HG02870 (cell line): ENCODE results near the gene PDIK1L.
"Not testable (repeated sequence)": the region's sequence is repeated elsewhere in the genome, so short reads cannot be mapped to it uniquely, and the experiment has no call there.

Source experiments
- ATAC-seq: cut with Tn5 transposase; IDR thresholded peaks from one replicate; pipeline ENCODE4 v1.9.1; 2021; ENCODE audit warnings: mild to moderate bottlenecking, moderate library complexity; ENCODE audit not compliant: unreplicated experiment

The PDIK1L gene

GRCh38 chr1:26089125-26089524 is 22.5 kb upstream of the PDIK1L start:
- no peak for ATAC-seq

- ATAC-seq = no peak
Observed at GRCh38 chr1:26090893-26091292, 20.7 kb upstream of the PDIK1L start.

- no peak for ATAC-seq
Observed at GRCh38 chr1:26092422-26092821, 19.2 kb upstream of the PDIK1L start.

DNA sequence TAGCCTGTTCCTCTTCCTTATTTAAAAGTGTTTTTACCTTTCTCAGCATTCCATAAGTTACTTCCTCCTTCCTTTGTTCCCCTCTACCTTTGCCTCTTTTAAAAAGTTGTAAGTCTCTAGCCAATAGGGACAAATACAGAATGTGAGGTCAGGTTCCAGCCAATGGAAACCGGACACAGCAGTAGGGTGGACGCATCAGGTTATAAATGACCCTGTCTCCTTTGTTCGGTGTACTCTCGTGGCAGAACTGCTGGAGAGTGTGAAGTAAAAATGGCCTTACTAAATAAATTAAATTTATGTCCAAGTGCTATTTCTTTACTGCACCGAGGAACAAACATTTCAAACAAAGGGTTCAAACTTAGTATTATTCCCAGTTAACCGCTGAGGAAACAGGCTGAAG is 18.1 kb upstream of the PDIK1L start:
- not testable (repeated sequence) for ATAC-seq

DNA sequence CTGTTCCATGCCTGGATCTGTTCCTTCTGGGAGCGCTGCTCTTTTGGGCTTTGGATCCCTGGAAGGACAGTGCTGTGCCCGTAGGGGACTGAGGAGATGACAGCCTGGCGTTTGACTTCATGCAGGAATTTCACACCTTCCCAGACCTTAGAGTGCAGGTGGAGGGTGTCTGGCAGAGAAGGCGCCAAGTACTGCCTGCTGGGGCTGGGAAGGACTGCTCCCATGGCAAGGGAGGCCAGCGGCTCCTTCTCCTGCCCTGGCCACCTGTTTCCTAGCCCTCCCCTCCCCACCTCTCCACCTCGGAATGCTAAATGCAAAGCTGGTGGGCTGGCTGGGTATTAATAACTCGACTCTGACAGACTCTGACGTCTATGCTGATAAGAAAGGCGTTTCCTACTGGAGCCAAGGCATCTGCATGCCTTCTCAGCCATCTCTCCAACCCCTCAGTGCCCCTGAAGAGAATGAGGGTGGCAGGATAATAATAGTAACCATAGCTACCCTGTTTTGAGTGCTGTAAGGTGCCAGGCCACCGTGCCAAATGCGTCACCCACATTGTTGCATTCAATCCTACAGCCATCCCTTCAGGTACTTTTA is 17.5 kb upstream of the PDIK1L start:
- no peak for ATAC-seq

DNA sequence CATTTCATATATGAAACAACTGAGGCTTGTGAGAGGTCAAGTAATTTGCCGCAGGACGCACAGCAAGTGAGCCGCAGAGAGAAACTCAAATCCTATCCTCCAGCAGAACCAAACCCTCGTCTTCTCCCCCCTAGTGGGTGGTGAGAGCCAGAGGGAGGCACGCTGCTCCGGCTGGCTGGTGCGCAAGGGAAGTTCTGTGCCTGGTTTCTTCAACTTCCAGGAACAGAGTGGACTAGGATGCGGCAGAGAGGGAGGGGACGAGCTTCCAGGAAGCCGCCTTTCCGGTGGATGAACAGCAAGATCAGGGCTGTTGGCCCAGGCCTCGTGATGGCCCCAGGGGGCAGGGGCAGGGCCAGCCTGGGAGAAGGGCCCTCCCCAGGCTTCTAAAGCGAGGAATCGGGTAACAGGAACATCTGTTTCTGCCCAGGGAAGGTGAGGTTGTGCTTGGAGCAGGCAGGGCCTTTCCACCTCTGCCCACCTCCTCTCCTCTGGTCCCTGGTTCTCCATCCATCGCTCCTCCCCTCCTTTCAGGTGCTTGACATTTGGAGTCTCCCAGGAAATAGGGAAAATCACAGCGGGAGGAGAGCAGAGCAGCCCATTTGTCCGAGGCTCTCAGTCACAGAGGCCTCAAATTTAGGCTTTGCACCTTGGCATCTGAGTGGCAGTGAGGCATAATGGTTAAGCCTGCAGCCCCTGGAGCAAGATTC is 16.8 kb upstream of the PDIK1L start:
- ATAC-seq = no peak

DNA sequence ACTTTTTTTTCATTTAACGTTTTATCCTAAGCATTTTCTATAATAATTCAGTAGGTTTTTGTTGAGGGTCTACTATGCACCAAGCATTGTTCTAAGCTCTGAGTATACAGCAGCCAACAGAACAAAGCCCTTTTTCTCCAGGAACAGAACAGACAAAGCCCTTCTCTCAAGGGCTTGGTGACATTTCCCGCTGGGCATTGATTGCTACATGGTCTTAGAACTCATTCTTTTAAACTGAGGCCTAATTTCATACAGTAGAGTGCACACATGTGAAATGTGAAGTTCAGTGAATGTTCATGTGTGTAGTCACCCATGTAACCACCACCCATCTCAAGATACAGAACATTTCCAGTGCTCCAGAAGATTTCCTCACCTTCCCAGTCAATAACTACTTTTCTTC is 15.2 kb upstream of the PDIK1L start:
- no peak for ATAC-seq

- ATAC-seq = no peak
Observed at GRCh38 chr1:26097696-26098095, 13.9 kb upstream of the PDIK1L start.

- ATAC-seq = no peak
Observed at GRCh38 chr1:26098602-26099001, 13.0 kb upstream of the PDIK1L start.

DNA sequence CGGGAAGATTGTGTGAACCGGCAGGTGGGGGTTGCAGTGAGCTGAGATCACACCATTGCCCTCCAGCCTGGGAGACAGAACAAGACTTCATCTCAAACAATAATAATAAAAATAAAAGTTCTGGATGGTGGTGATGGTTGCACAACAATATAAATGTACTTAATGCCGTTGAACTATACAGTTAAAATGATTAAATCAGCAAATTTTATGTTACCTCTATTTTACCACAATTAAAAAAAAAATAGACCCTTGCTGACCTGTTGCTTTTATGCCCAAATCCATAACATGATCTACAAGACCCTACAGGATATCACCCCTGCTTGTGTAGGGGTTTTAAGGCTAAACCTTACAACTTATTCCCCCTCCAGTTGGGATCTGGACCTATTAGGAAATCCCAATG is 11.8 kb upstream of the PDIK1L start:
- no peak for ATAC-seq

GRCh38 chr1:26100204-26100603 is 11.4 kb upstream of the PDIK1L start:
- ATAC-seq = not testable (repeated sequence)

DNA sequence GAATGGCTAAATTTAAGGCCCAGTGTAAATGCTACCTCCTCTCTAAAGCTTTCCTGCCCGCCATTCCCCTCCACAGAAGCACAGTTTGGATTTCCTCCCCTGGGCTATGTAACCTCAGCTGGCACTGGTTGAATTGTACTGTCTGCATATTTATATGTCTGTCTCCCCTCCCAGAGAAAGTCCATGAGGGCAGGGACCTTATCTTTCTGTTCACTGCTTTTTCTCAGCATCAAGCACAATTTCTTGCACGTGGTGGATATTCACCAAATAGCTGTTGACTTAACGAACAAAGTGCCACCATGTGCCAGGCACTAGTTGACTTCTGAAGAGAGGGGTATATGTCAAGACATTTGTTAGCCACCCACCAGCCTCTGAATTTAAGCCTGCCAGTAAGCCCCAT is 9.5 kb upstream of the PDIK1L start:
- no peak for ATAC-seq

GRCh38 chr1:26102526-26102925 is 9.1 kb upstream of the PDIK1L start:
- ATAC-seq = no peak

DNA sequence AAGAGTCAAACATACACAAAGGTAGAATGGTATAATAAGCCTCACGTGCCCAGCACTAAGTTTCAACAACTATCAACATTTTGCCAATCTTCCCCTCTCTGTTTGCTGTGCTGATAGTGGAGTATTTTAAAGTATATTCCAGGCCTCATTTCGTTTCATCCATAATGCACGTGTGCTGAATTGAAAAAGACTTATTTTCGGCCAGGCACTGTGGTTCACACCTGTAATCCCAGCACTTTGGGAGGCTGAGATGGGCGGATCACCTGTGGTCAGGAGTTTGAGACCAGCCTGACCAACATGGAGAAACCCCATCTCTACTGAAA is 6.4 kb upstream of the PDIK1L start:
- ATAC-seq = not testable (repeated sequence)

GRCh38 chr1:26109229-26110164 is 2.1 kb upstream of the PDIK1L start:
- no peak for ATAC-seq

GRCh38 chr1:26110731-26111529 is 694 bp upstream of the PDIK1L start:
- peak; percentile 34 for ATAC-seq

DNA sequence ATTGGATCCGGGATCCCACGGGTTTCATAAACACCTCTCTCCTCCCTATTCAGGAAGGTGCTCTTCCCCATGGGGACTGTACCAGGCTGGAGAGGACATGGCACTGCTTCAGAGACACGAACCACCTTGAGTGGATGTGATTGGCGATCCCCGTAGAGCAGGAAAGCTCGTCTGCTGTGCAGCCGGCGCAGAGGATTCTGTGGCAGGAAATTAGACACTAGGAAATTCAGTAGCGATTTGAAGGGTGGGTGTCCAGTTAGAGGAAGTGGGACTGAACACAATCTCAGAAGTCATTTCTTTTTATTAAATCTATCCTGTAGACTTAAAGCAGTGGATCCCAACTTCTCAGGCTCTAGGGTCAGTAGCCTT is 767 bp downstream of the PDIK1L start:
- ATAC-seq = peak; percentile 4

DNA sequence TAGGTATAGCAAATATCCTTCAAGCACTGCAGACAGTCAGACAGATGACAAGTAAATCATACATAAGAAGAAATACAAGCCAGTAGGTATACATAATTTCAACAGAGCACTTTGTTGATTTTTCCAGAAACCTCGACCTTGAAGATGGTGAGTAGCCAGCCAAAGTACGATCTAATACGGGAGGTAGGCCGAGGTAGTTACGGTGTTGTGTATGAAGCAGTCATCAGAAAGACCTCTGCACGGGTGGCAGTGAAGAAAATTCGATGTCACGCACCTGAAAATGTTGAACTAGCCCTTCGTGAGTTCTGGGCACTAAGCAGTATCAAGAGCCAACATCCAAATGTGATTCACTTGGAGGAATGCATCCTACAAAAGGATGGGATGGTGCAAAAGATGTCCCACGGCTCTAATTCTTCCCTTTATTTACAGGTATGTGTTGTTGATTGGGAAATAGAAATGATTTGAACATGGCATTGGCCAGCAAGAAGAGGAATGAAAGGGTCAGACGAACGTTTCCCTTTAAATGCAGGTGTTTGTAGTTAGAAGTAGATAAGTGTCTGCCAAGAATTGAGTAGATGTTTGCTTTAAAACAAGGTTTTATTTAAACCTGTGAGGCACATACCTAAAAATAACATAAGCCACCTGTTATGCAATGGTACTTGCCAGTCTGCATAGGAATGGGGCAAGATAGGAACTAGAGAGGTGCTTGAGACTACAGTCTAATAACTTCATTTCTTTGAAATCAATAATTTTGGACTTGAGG is 2.7 kb downstream of the PDIK1L start:
- ATAC-seq = no peak

DNA sequence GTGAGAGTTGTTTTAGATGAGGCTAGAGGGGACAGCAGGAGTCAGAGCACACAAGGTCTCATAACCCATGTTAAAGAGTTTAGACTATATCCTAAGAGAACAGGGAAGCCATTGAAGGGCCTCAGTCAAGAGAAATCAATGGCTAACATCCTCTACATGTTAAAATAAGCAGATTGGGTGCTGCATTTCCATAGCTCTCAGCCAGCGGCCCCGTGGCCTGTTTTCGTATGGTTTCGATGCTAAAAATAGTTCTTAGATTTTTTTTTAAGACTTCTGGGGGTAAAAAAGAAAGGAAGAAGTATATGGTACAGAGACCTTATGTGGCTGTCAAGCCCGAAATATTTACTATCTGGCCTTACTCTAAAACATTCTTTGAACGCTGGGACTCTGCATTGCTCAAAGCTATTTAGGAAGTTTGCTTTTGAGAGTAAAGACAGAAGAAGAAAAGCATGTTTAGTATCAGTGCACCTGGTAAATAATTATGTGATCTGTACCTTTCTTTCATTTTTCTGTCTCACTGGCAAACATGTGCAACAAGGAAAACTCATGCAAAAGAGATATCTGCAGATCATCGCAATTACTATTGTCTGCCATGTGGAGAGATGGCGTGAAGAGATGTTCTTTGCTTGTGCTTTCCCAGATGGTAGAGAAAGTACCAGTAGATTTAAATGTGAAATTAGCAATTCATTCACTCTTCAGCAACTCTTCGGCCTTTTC is 8.4 kb downstream of the PDIK1L start:
- ATAC-seq = no peak
